Astrocyte (in vitro differentiated cells and primary cell): ENCODE measurements around the gene ZFYVE28. TPM values are rescaled to one million over a fixed set of nuclear protein-coding genes. Genes with fewer than 3 reads are reported as not detected.

Experiments
- DNase-seq: peaks from one replicate; pipeline ENCODE4 v3.0.0-alpha.2; 2010; ENCODE audit warnings: low read depth
- FAIRE-seq: peaks from 2 replicates; lab custom pipeline; 2011; peaks lifted over from hg19 to GRCh38; lab: Jason Lieb, UNC
- H2AFZ ChIP-seq: 2 replicates; pipeline ENCODE4 v1.6.0; 2012; ENCODE audit warnings: low read depth, low read length, inconsistent platforms
- H3K27ac ChIP-seq: 2 replicates; pipeline ENCODE4 v1.5.1; 2011; ENCODE audit warnings: low read depth, low read length, inconsistent platforms
- H3K27me3 ChIP-seq: 2 replicates; pipeline ENCODE4 v1.6.0; 2011; ENCODE audit warnings: low read length, inconsistent platforms; ENCODE audit not compliant: insufficient read depth
- H3K36me3 ChIP-seq: 2 replicates; pipeline ENCODE4 v1.5.1; 2011; ENCODE audit warnings: low read length, inconsistent platforms; ENCODE audit not compliant: insufficient read depth
- H3K4me1 ChIP-seq: 2 replicates; pipeline ENCODE4 v1.5.1; 2011; ENCODE audit warnings: low read length, inconsistent platforms; ENCODE audit not compliant: insufficient read depth
- H3K4me2 ChIP-seq: 2 replicates; pipeline ENCODE4 v1.6.0; 2012; ENCODE audit warnings: low read length, inconsistent platforms
- H3K4me3 ChIP-seq: 2 replicates; pipeline ENCODE4 v1.5.1; 2011; ENCODE audit warnings: low read depth, mild to moderate bottlenecking, low read length, inconsistent platforms; ENCODE audit not compliant: insufficient read depth
- H3K79me2 ChIP-seq: 2 replicates; pipeline ENCODE4 v1.6.0; 2012; ENCODE audit warnings: mild to moderate bottlenecking, low read length, inconsistent platforms; ENCODE audit not compliant: insufficient read depth
- H3K9ac ChIP-seq: 2 replicates; pipeline ENCODE4 v1.6.0; 2012; ENCODE audit warnings: mild to moderate bottlenecking, low read length, inconsistent platforms
- H3K9me3 ChIP-seq: 2 replicates; pipeline ENCODE4 v1.5.1; 2012; ENCODE audit warnings: low read depth, mild to moderate bottlenecking, low read length, inconsistent platforms; ENCODE audit not compliant: insufficient read depth
- H4K20me1 ChIP-seq: 2 replicates; pipeline ENCODE4 v1.6.0; 2012; ENCODE audit warnings: low read length, inconsistent platforms; ENCODE audit not compliant: insufficient read depth
- H3K27ac Mint-ChIP-seq: one replicate; pipeline ENCODE4 v1.8.0; 2021; ENCODE audit warnings: mild to moderate bottlenecking, mixed read lengths; ENCODE audit not compliant: unreplicated experiment
- H3K27me3 Mint-ChIP-seq: one replicate; pipeline ENCODE4 v1.8.0; 2021; ENCODE audit warnings: low read depth, mixed read lengths; ENCODE audit not compliant: unreplicated experiment
- H3K36me3 Mint-ChIP-seq: one replicate; pipeline ENCODE4 v1.8.0; 2021; ENCODE audit warnings: low read depth, mixed read lengths; ENCODE audit not compliant: unreplicated experiment
- H3K4me1 Mint-ChIP-seq: one replicate; pipeline ENCODE4 v1.8.0; 2021; ENCODE audit warnings: low read depth, mixed read lengths; ENCODE audit not compliant: unreplicated experiment
- H3K4me3 Mint-ChIP-seq: one replicate; pipeline ENCODE4 v1.8.0; 2021; ENCODE audit warnings: mild to moderate bottlenecking, moderate library complexity, mixed read lengths; ENCODE audit not compliant: unreplicated experiment
- H3K9me3 Mint-ChIP-seq: one replicate; pipeline ENCODE4 v1.8.0; 2021; ENCODE audit warnings: mild to moderate bottlenecking, mixed read lengths; ENCODE audit not compliant: unreplicated experiment
- CTCF ChIP-seq: IDR thresholded peaks from 2 replicates; pipeline ENCODE4 v1.5.1; 2011; ENCODE audit warnings: low read depth, mild to moderate bottlenecking, inconsistent platforms, low read length, moderate library complexity; ENCODE audit not compliant: insufficient read depth
- EZH2 ChIP-seq: IDR thresholded peaks from 2 replicates; pipeline ENCODE4 v1.6.1; 2012; ENCODE audit warnings: mild to moderate bottlenecking, low read length, inconsistent platforms; ENCODE audit not compliant: insufficient read depth
- total RNA-seq: library from RNA; stranded (reverse); gene quantifications from 2 replicates; pipeline ENCODE4 v1.2.1, GENCODE V29; 2021

ZFYVE28 gene
- total RNA-seq, 1 donor from 2014 or later: 0.68 TPM

DNA sequence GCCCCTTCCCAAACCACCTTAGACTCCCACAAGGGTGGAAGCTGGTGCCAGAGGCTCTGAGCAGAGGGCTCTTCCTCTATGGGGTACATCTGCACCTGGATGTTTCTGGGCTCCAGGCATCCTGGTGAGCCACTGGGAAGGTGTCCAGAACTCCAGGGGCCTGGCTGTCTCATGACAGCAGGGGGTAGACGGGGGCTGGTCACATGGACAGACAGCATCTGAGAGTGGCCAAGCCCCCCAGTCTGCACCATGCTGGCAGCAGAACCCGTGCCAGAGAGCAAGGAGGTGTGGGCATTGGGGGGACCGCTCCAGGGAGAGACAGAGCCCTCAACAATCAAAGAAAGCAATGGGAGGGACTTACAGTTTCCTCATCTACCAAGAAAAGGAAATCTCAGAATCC is 39.5 kb downstream of the ZFYVE28 start:
- Mint-ChIP-seq H3K27ac (no peak overlapping the region), H3K4me1 (no peaks in the 10 kb centered on the region), H3K27me3 (peaks cover 61% of the 10 kb centered on the region), H3K4me3 (no peak overlapping the region), H3K9me3 (peaks cover 19% of the 10 kb centered on the region), H3K36me3 (peaks cover 7% of the 10 kb centered on the region)
- H3K36me3 ChIP-seq: no peaks in the 10 kb centered on the region
- no peak overlapping the region for H3K4me2 ChIP-seq
- H3K9ac ChIP-seq: no peak overlapping the region
- H3K4me1 ChIP-seq: peaks cover 4% of the 10 kb centered on the region
- H2AFZ ChIP-seq: no peak overlapping the region
- TF ChIP-seq CTCF: no peak
- TF ChIP-seq EZH2: no peak
- peaks cover under 1% of the 10 kb centered on the region for H3K9me3 ChIP-seq
- no peak overlapping the region for H3K4me3 ChIP-seq
- H3K27me3 ChIP-seq: peaks cover 6% of the 10 kb centered on the region
- H4K20me1 ChIP-seq: no peaks in the 10 kb centered on the region
- no peak overlapping the region for H3K27ac ChIP-seq
- FAIRE-seq: no peak
- no peaks in the 10 kb centered on the region for H3K79me2 ChIP-seq
- no peak for DNase-seq

- Histone ChIP-seq H3K27ac (no peak overlapping the region), H3K36me3 (no peaks in the 10 kb centered on the region), H3K4me2 (no peak overlapping the region), H2AFZ (no peak overlapping the region), H3K4me3 (no peak overlapping the region), H3K27me3 (peaks cover under 1% of the 10 kb centered on the region), H3K4me1 (peaks cover 4% of the 10 kb centered on the region), H4K20me1 (no peaks in the 10 kb centered on the region), H3K9me3 (peaks cover 5% of the 10 kb centered on the region), H3K9ac (no peak overlapping the region), H3K79me2 (no peaks in the 10 kb centered on the region)
- peaks cover 4% of the 10 kb centered on the region for H3K36me3 Mint-ChIP-seq
- TF ChIP-seq EZH2: no peak
- no peak for TF ChIP-seq CTCF
- FAIRE-seq: no peak
- no peak overlapping the region for H3K4me3 Mint-ChIP-seq
- H3K27me3 Mint-ChIP-seq: peaks cover 57% of the 10 kb centered on the region
- no peak overlapping the region for H3K27ac Mint-ChIP-seq
- no peak for DNase-seq
- no peaks in the 10 kb centered on the region for H3K4me1 Mint-ChIP-seq
- H3K9me3 Mint-ChIP-seq: peaks cover 21% of the 10 kb centered on the region
Measured at GRCh38 chr4:2378401-2378800, 40.0 kb downstream of the ZFYVE28 start.

GRCh38 chr4:2377241-2377640 is 41.2 kb downstream of the ZFYVE28 start:
- peaks cover 47% of the 10 kb centered on the region for H3K27me3 Mint-ChIP-seq
- no peak overlapping the region for H3K9ac ChIP-seq
- H2AFZ ChIP-seq: no peak overlapping the region
- no peak for DNase-seq
- H3K9me3 Mint-ChIP-seq: peaks cover 19% of the 10 kb centered on the region
- no peaks in the 10 kb centered on the region for H3K27me3 ChIP-seq
- no peaks in the 10 kb centered on the region for H4K20me1 ChIP-seq
- H3K27ac Mint-ChIP-seq: no peak overlapping the region
- H3K4me3 Mint-ChIP-seq: no peak overlapping the region
- no peaks in the 10 kb centered on the region for H3K79me2 ChIP-seq
- no peaks in the 10 kb centered on the region for H3K36me3 ChIP-seq
- H3K4me1 ChIP-seq: peaks cover 4% of the 10 kb centered on the region
- H3K4me2 ChIP-seq: no peak overlapping the region
- no peaks in the 10 kb centered on the region for H3K4me1 Mint-ChIP-seq
- H3K27ac ChIP-seq: no peak overlapping the region
- H3K4me3 ChIP-seq: no peak overlapping the region
- H3K36me3 Mint-ChIP-seq: peaks cover 4% of the 10 kb centered on the region
- no peak for TF ChIP-seq EZH2
- TF ChIP-seq CTCF: no peak
- no peak for FAIRE-seq
- peaks cover 5% of the 10 kb centered on the region for H3K9me3 ChIP-seq
